Uterus (tissue), 2 donors: Measurements from ENCODE around the gene DUOXA1.

Source experiments
- CTCF ChIP-seq, 4 experiments: fragments of 200-600 bp in 2 of 4; fragments of 450-650 bp in 2 of 4; sonication (generic) in 2 of 4; IDR thresholded peaks; one replicate each; pipeline ENCODE4 v1.5.1; 2016 to 2019; ENCODE audit warnings: antibody characterized with exemption in 4 of 4, mild to moderate bottlenecking in 2 of 4, moderate library complexity in 1 of 4
- POLR2A ChIP-seq, 2 donors: fragments of 450-650 bp; IDR thresholded peaks; one replicate each; pipeline ENCODE4 v1.6.1; 2016; ENCODE audit warnings: antibody characterized with exemption in 2 of 2, mild to moderate bottlenecking in 1 of 2, moderate library complexity in 1 of 2

- TF ChIP-seq POLR2A (IDR thresholded peaks at IDR 0.05) = no peak
- TF ChIP-seq CTCF (IDR thresholded peaks at IDR 0.05) = no peak
Observed at GRCh38 chr15:45168751-45169551, 39.3 kb upstream of the DUOXA1 start.
